Heart left ventricle (tissue), 16 donors: Measurements from ENCODE around the gene GLT1D1. TPM values are rescaled to one million over a fixed set of nuclear protein-coding genes. Genes with fewer than 3 reads are reported as not detected.

Source experiments
- ATAC-seq, 4 donors: fragments of 200-7000 bp; cut with Tn5 transposase; one replicate each; pipeline ENCODE4 v1.9.1; 2020 to 2022; ENCODE audit warnings: moderate library complexity in 4 of 4, mild to moderate bottlenecking in 3 of 4, moderate number of reproducible peaks in 1 of 4
- DNase-seq, 5 donors: peaks; one replicate each; pipeline ENCODE4 v3.0.0-alpha.2; 2020
- H3K27ac ChIP-seq, 12 donors: fragments of 200-600 bp; sonication (generic) in 4 of 12; one replicate each; pipeline versions ENCODE4 v1.5.0 to v1.8.0; 2016 to 2022; ENCODE audit warnings: mild to moderate bottlenecking in 2 of 12
- H3K27me3 ChIP-seq, 9 donors: fragments of 200-600 bp; sonication (generic) in 2 of 9; one replicate each; pipeline versions ENCODE4 v1.5.1 to v1.8.0; 2016 to 2022; ENCODE audit warnings: mild to moderate bottlenecking in 3 of 9
- H3K36me3 ChIP-seq, 9 donors: fragments of 200-600 bp; sonication (generic) in 2 of 9; one replicate each; pipeline versions ENCODE4 v1.5.0 to v1.8.0; 2018 to 2022; ENCODE audit warnings: mild to moderate bottlenecking in 2 of 9
- H3K4me1 ChIP-seq, 12 donors: fragments of 200-600 bp; sonication (generic) in 4 of 12; one replicate each; pipeline versions ENCODE4 v1.5.0 to v1.8.0; 2016 to 2022; ENCODE audit warnings: mild to moderate bottlenecking in 3 of 12
- H3K4me3 ChIP-seq, 12 donors: fragments of 200-600 bp; sonication (generic) in 4 of 12; one replicate each; pipeline versions ENCODE4 v1.5.0 to v1.8.0; 2017 to 2022; ENCODE audit warnings: mild to moderate bottlenecking in 9 of 12, moderate library complexity in 4 of 12
- H3K9me3 ChIP-seq, 12 donors: fragments of 200-600 bp; sonication (generic) in 4 of 12; one replicate each; pipeline versions ENCODE4 v1.5.0 to v1.8.0; 2016 to 2022; ENCODE audit warnings: mild to moderate bottlenecking in 1 of 12
- POLR2A ChIP-seq, 2 donors: fragments of 450-650 bp; IDR thresholded peaks; one replicate each; pipeline ENCODE4 v1.6.1; 2017; ENCODE audit warnings: antibody characterized with exemption in 2 of 2, mild to moderate bottlenecking in 2 of 2, moderate library complexity in 2 of 2
- WGBS, 4 donors: extraction: QIAGEN DNeasy Blood & Tissue Kit in 2 of 4; methylation state at CpG; one replicate each; pipeline versions ENCODE4 v1.1.5 to v1.1.7; 2013 to 2018; 5-methylcytosine and 5-hydroxymethylcytosine counted together
- intact Hi-C, 10 donors: fragments of 100-400 bp; cut with DNase I; formaldehyde crosslinking; loops; one replicate each; pipeline versions ENCODE4 v1.11.1 to v1.14.2; 2022
- polyA plus RNA-seq, 2 donors: library from polyadenylated mRNA; stranded (reverse); fragments of 200-250 nt; gene quantifications; one replicate each; pipeline ENCODE4 v1.2.3, GENCODE V29; 2013
- total RNA-seq, 9 donors: library from RNA; depleted of rRNA in 2 of 9; stranded (reverse); fragments of >200 nt in 2 of 9; fragmentation: NEBNext Ultra II Directional in 3 of 9; extraction: Animal tissue kit (Norgen Biotek cat#: 25700) in 3 of 9; gene quantifications; one replicate each; pipeline versions ENCODE4 v1.1.0 to v1.2.4, GENCODE V29; 2016 to 2023
- TF ChIP-seq, protein P1 (sequence below), 12 donors: fragments of 200-600 bp; sonication (generic) in 4 of 12; IDR thresholded peaks; one replicate each; pipeline versions ENCODE4 v1.5.0 to v1.8.0; 2018 to 2022; ENCODE audit warnings: antibody characterized with exemption in 12 of 12, mild to moderate bottlenecking in 5 of 12
- donor health status: ischemic (EF 13 %, LVEDD 7.1; RV severe dilation, severe dysfunction).
- donor health status: healthy with polysubstance abuse.
- donor health status: DM: no; HTN: yes; CAD: no.
- donor health status: DM: no; HTN: no; CAD: no.
- donor health status: ischemic (EF 25% LVEDD 6.9; RV normal size, moderate dysfunction).
- donor health status: ischemic (EF 25% LVEDD 5.7; RV mildly dilated, moderate dysfunction).
- donor health status: healthy.
- donor health status: DM: yes; HTN: yes; CAD: no.
- donor health status: ischemic (EF 35%, LVEDD 5.7; RV mildly dilated, moderate dysfunction).
- donor health status: nonischemic (EF 11% LVEDD 7.7; RV severe dilation, severe dysfunction).
- donor health status: DM: yes; HTN: yes; CAD: no.
- donor health status: PGD.
- donor health status: ischemic (EF 29% LVEDD 5.4; RV normal size, mild dysfunction).
- donor health status: nonischemic (EF 23%, LVEDD 6.1; RV moderate dilation, normal function).

The GLT1D1 gene
- total and polyA plus RNA-seq, 11 donors: 0.11 to 2.3 (median 0.38) TPM

DNA sequence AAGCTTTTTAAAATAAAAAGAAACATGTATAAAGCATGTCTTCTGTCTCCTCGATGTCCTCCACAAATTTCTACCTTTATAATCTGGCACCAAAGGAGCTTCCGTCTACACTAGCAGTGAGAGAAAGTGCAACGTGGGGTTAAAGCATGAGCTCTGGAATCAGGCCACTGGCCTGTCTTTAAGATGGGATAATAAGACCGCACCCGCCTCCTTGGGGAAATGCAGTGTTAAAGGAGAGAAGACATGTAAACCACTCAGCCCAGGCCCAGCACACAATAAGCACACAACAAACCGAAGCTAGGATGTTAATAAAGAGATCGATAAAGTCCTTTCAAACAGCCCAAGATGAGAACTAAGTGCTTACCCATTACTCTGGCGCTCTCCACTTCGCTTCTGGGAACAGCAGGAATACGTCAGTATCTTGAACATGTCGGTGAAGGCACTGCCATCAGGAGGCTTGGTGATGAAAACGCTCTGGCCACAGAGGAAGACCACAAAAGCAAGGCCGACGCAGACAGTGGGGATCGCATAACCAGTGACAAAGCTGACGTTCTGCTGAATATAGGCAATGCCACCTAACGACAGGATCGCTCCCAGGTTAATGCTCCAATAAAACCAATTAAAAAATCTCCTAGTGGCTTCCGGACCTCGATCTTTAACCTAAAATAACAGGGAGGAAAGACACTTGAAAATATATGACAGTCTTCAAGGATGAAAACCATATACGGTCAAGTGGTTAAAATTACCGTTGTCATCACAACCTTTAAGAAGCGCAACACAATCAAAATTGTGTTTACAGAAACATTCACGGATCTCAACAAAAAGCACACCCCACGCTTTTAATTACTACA, 38.6 kb upstream of the GLT1D1 start:
- Histone ChIP-seq H3K27me3 (no peaks in the 10 kb centered on the region), H3K36me3 (peaks cover 0 to 27% (median 14%) of the 10 kb centered on the region in 9 donors), H3K9me3 (no peaks in the 10 kb centered on the region), H3K4me3 (no peak overlapping the region), H3K27ac (peak overlapping the region in 4 of 12 donors; percentile 7 to 36 (median 12)), H3K4me1 (peaks cover 0 to 92% (median 63%) of the 10 kb centered on the region in 12 donors)
- intact Hi-C loops: no loop called here
- TF ChIP-seq POLR2A (IDR thresholded peaks at IDR 0.05): no peak
- TF ChIP-seq, protein P1, sequence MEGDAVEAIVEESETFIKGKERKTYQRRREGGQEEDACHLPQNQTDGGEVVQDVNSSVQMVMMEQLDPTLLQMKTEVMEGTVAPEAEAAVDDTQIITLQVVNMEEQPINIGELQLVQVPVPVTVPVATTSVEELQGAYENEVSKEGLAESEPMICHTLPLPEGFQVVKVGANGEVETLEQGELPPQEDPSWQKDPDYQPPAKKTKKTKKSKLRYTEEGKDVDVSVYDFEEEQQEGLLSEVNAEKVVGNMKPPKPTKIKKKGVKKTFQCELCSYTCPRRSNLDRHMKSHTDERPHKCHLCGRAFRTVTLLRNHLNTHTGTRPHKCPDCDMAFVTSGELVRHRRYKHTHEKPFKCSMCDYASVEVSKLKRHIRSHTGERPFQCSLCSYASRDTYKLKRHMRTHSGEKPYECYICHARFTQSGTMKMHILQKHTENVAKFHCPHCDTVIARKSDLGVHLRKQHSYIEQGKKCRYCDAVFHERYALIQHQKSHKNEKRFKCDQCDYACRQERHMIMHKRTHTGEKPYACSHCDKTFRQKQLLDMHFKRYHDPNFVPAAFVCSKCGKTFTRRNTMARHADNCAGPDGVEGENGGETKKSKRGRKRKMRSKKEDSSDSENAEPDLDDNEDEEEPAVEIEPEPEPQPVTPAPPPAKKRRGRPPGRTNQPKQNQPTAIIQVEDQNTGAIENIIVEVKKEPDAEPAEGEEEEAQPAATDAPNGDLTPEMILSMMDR (IDR thresholded peaks at IDR 0.05): no peak
- DNase-seq (no peak), ATAC-seq (no peak)
- 86 to 93% (median 91%) methylated on average over 25 of the region's 25 CpGs for WGBS, 4 donors

DNA sequence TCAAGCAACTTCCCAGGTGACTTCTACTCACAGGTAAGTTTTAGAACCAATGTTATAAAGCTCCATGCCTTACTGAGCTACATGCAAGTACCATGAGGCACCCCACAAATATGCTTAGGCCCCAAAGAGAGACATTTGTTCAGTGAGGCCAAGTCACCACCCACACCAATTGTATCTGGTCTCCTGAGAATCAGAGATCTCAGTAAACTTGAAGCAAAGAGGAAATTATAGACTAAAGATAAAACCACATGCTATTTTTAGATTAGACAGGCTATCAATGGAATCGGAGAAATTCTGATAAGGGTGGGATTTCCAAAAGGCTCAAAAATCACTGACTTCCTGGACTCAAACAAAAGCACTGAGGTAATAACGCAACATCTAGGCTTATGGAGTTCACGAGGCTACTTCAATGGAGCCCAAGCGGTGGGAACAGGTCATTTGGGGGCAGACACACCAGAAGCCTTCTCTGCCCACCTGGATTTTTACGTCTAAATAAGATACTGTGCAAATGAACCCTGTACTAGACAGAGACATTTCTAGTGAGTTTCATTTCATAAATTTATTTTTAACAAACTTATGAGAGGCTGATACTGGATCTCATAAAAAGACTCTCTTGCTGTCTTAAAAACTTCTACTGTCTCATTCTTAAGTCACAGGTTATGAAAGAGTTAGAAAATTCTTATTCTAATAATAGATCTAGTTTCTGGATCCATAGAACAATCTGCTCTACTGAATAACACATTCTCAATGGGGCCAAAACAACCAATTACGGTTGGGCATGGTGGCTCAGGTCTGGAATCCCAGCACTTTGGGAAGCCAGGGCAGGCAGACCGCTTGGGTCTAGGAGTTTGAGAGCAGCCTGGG, 37.3 kb upstream of the GLT1D1 start:
- intact Hi-C loops: no loop called here
- DNase-seq (no peak), ATAC-seq (no peak)
- no peaks in the 10 kb centered on the region for H3K9me3 ChIP-seq
- WGBS, 4 donors: 57 to 68% (median 66%) methylated on average over 7 of the region's 7 CpGs
- no peak overlapping the region for H3K4me3 ChIP-seq
- no peaks in the 10 kb centered on the region for H3K27me3 ChIP-seq
- H3K4me1 ChIP-seq: peaks cover 0 to 89% (median 61%) of the 10 kb centered on the region in 12 donors
- H3K36me3 ChIP-seq: peaks cover 0 to 28% (median 14%) of the 10 kb centered on the region in 9 donors
- H3K27ac ChIP-seq: peak overlapping the region; percentile 24 to 95 (median 82)
- TF ChIP-seq POLR2A (IDR thresholded peaks at IDR 0.05): no peak
- TF ChIP-seq, protein P1 (IDR thresholded peaks at IDR 0.05): no peak

DNA sequence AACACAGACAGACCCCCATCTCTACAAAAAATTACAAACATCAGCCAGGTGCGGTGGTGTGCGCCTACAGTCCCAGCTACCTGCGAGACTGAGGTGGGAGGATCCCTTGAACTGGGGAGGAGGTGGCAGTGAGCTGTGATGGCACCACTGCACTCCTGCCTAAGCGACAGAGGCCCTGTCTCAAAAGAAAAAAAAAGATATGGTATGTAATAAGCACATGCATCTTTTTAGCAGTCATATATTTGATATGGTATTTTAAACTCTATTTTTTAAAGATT, 36.7 kb upstream of the GLT1D1 start:
- no peak for ATAC-seq
- Histone ChIP-seq H3K36me3 (peaks cover 0 to 28% (median 14%) of the 10 kb centered on the region in 9 donors), H3K4me1 (peaks cover 0 to 89% (median 61%) of the 10 kb centered on the region in 12 donors), H3K27me3 (no peaks in the 10 kb centered on the region), H3K27ac (peak overlapping the region in 11 of 12 donors; percentile 72 to 95 (median 83)), H3K4me3 (no peak overlapping the region), H3K9me3 (no peaks in the 10 kb centered on the region)
- no peak for DNase-seq
- no peak for TF ChIP-seq POLR2A (IDR thresholded peaks at IDR 0.05)
- TF ChIP-seq, protein P1 (IDR thresholded peaks at IDR 0.05): no peak
- WGBS, 4 donors: 91 to 96% (median 92%) methylated on average over 4 of the region's 4 CpGs
- intact Hi-C loops: no loop called here
